ENCODE results near the gene TFG. TPM values are rescaled to one million over a fixed set of nuclear protein-coding genes. Genes with fewer than 3 reads are reported as not detected.
"Not testable (repeated sequence)": the region's sequence is repeated elsewhere in the genome, so short reads cannot be mapped to it uniquely, and the experiment has no call there.

TFG gene
- 42.5 and 44.5 TPM in 2 replicates for total RNA-seq

DNA sequence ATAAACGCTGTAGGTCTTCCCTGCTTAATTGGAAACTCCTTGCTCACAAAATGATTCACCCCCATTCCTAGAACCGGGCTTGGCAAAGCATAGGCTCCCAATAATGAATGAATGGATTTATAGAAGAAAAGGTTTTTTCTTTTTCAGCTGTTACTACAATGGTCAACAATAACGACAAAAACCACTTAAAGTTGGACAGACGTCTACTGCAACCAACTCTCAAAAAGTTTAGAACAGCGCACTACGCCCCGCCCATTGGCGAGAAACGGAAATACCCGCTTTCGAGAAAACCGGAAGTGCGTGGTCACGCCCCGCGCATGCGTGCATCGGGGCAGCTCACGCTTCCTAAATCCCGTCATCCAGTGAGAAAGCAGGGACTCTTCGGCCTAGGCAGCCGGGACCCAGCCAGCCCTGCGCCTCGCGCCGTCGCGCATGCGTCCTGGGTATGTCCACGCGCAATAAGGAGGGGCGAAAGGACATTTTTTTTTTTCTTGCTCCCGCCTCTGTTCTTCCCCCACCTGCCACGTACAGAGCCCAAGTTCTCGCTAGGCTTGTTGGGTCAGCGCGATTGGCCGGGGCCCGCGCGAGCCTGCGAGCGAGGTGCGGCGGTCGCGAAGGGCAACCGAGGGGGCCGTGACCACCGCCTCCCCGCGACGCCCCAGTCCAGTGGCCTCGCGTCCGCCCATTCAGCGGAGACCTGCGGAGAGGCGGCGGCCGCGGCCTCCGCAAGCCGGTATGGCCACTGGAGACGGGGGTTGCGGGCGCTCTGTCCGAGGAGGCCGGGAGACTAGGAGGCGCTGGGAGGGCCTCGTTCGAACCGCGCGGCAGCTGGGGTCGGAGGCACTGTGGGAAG lies at the start of gene TFG:
Gene TFG, plus strand, starts transcription at position 506 of the 853 bp plus-strand sequence. CDS start 4,192 bp downstream, outside the sequence.
- Mint-ChIP-seq H3K9me3 (no peaks in the 10 kb centered on the region), H3K27ac (peak within 1 kb of the TSS; percentile 92), H3K36me3 (ENCODE audit: low read depth) (peaks cover 25% of the 10 kb centered on the region), H3K4me3 (peak within 1 kb of the TSS; percentile 88), H3K4me1 (peaks cover 40% of the 10 kb centered on the region), H3K27me3 (peaks cover 17% of the 10 kb centered on the region)
- ChIA-PET CTCF (interaction anchor here (1.3 kb wide), 1 partner anchor 58 kb away, joined by 3 read pairs; no protein-coding TSS in a partner anchor), POLR2A (interaction anchor here (0.7 to 4.0 kb wide), 7 partner anchors 55 to 967 kb away, joined by 3 to 18 read pairs (median 5); partner anchors contain the start of genes LNP1, PCNP, TBC1D23 and TOMM70)
- peak; percentile 90 for ATAC-seq (ENCODE audit: low read depth)
- intact Hi-C loops (cut with micrococcal nuclease): loop anchor here (1.0 to 5.0 kb wide), 12 partner anchors 58 to 1070 kb away; partner anchors contain the start of genes CEP97, CMSS1, LNP1 and NIT2
- DNase-seq: peak; percentile 97
- TF ChIP-seq, protein P1, sequence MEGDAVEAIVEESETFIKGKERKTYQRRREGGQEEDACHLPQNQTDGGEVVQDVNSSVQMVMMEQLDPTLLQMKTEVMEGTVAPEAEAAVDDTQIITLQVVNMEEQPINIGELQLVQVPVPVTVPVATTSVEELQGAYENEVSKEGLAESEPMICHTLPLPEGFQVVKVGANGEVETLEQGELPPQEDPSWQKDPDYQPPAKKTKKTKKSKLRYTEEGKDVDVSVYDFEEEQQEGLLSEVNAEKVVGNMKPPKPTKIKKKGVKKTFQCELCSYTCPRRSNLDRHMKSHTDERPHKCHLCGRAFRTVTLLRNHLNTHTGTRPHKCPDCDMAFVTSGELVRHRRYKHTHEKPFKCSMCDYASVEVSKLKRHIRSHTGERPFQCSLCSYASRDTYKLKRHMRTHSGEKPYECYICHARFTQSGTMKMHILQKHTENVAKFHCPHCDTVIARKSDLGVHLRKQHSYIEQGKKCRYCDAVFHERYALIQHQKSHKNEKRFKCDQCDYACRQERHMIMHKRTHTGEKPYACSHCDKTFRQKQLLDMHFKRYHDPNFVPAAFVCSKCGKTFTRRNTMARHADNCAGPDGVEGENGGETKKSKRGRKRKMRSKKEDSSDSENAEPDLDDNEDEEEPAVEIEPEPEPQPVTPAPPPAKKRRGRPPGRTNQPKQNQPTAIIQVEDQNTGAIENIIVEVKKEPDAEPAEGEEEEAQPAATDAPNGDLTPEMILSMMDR (IDR thresholded peaks at IDR 0.05): no peak

DNA sequence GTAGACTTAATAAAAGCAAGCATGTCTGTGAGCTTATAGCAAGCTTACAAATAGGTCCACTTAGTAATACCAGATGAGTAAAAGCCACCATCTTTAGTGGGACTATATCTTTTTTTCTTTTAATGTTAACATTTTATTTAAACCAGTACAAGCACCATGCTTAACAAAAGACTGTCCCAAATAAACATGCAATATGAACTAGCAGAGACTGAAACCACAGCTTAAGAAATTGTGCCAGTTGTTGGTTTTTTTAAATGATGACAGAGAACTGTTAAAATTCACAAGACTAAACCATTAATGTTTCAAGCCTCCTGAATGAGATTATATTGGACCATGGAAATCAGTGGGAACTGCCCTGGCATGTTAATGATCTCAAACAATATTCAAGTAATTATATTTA lies 48.0 kb upstream of the TFG start:
- H3K4me1 Mint-ChIP-seq; ATAC-seq (ENCODE audit: low read depth); POLR2A ChIA-PET; intact Hi-C loops (cut with micrococcal nuclease); H3K36me3 Mint-ChIP-seq (ENCODE audit: low read depth); H3K27ac Mint-ChIP-seq; CTCF ChIA-PET; H3K9me3 Mint-ChIP-seq; H3K4me3 Mint-ChIP-seq; DNase-seq: not testable (repeated sequence)
- peaks cover 14% of the 10 kb centered on the region for H3K27me3 Mint-ChIP-seq

DNA sequence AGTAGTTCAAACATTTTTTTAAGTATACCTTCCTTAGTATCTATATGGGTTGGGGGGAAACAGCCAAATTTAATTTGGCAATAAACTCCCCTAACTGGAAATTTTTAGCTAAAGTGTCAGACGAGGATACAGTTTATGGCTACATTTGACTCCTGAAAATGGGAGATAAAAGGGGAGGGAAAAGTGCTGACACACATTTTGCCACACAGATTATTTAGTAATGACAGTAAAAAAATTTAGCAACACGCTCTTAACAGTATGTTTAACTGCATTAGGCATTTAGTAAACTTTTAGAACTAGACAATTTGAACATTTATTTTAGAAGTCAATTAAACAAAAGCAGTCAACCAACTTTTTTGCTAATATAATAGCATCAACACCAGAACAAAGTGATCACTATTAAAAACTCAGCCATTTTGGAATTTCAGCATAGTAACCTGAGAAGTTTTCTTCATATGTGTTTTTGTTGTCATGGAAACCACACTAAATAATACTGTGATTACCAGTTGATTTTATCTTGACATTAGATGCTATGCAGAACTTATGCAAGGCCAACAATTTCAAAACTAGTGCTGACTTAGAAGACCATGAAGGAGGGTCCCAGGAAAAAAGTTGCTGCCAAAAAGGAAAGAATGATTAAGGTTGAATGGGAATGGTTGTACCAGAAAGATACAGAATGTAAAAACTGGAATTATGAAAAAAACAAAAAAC lies 47.0 kb upstream of the TFG start:
- intact Hi-C loops (cut with micrococcal nuclease): no loop called here
- Mint-ChIP-seq H3K4me3 (no peak overlapping the region), H3K27me3 (peaks cover 14% of the 10 kb centered on the region), H3K36me3 (ENCODE audit: low read depth) (no peaks in the 10 kb centered on the region), H3K4me1 (no peaks in the 10 kb centered on the region), H3K9me3 (no peaks in the 10 kb centered on the region), H3K27ac (no peak overlapping the region)
- TF ChIP-seq, protein P1 (IDR thresholded peaks at IDR 0.05): no peak
- POLR2A ChIA-PET: no interaction called here
- CTCF ChIA-PET: no interaction called here
- ATAC-seq (ENCODE audit: low read depth) (no peak), DNase-seq (no peak)

DNA sequence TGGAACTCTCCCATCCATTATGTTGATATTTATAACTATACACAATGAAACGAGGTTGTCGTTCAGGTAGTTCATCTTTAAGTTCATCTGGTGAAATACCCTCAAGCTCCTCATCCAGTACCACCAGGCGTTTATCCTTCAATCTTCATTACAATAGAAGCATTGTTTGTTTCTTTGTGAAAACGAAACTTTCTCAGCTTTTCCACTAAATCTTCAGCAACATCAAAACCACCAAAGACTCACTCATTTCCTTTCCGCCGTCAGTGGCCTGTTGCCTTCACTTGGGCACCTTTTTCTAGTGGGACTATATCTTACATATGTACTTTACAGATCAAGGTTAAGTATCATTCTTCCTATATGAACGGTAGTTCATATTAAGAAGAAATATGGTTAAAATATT lies 44.1 kb upstream of the TFG start:
- no peak overlapping the region for H3K4me3 Mint-ChIP-seq
- TF ChIP-seq, protein P1 (IDR thresholded peaks at IDR 0.05): no peak
- ChIA-PET CTCF (no interaction called here), POLR2A (no interaction called here)
- no peaks in the 10 kb centered on the region for H3K36me3 Mint-ChIP-seq (ENCODE audit: low read depth)
- peaks cover 14% of the 10 kb centered on the region for H3K27me3 Mint-ChIP-seq
- H3K4me1 Mint-ChIP-seq: no peaks in the 10 kb centered on the region
- ATAC-seq (ENCODE audit: low read depth): no peak
- DNase-seq: no peak
- peaks cover 7% of the 10 kb centered on the region for H3K9me3 Mint-ChIP-seq
- no peak overlapping the region for H3K27ac Mint-ChIP-seq
- intact Hi-C loops (cut with micrococcal nuclease): no loop called here

DNA sequence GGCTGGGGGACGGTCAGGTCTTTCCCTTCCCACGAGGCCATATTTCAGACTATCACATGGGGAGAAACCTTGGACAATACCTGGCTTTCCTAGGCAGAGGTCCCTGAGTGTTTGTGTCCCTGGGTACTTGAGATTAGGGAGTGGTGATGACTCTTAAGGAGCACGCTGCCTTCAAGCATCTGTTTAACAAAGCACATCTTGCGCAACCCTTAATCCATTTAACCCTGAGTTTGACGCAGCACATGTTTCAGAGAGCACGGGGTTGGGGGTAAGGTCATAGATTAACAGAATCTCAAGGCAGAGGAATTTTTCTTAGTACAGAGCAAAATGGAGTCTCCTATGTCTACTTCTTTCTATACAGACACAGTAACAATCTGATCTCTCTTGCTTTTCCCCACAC lies 42.6 kb upstream of the TFG start:
- CTCF ChIA-PET; H3K36me3 Mint-ChIP-seq (ENCODE audit: low read depth); H3K4me3 Mint-ChIP-seq; H3K4me1 Mint-ChIP-seq; ATAC-seq (ENCODE audit: low read depth); H3K9me3 Mint-ChIP-seq; DNase-seq; POLR2A ChIA-PET; H3K27ac Mint-ChIP-seq; intact Hi-C loops (cut with micrococcal nuclease): not testable (repeated sequence)
- H3K27me3 Mint-ChIP-seq: peaks cover 11% of the 10 kb centered on the region

DNA sequence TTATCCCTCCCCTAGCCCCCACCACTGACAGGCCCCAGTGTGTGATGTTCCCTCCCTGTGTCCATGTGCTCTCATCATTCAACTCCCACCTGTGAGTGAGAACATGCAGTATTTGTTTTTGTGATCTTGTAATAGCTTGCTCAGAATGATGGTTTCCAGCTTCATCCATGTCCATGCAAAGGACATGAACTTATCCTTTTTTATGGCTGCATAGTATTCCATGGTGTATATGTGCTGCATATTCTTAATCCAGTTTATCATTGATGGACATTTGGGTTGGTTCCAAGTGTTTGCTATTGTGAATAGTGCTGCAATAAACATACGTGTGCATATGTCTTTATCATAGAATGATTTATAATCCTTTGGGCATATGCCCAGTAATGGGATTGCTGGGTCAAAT lies 42.0 kb upstream of the TFG start:
- H3K4me1 Mint-ChIP-seq; CTCF ChIA-PET; H3K4me3 Mint-ChIP-seq; H3K9me3 Mint-ChIP-seq; DNase-seq; intact Hi-C loops (cut with micrococcal nuclease); H3K27ac Mint-ChIP-seq; H3K36me3 Mint-ChIP-seq (ENCODE audit: low read depth); POLR2A ChIA-PET; ATAC-seq (ENCODE audit: low read depth): not testable (repeated sequence)
- H3K27me3 Mint-ChIP-seq: peaks cover 11% of the 10 kb centered on the region

DNA sequence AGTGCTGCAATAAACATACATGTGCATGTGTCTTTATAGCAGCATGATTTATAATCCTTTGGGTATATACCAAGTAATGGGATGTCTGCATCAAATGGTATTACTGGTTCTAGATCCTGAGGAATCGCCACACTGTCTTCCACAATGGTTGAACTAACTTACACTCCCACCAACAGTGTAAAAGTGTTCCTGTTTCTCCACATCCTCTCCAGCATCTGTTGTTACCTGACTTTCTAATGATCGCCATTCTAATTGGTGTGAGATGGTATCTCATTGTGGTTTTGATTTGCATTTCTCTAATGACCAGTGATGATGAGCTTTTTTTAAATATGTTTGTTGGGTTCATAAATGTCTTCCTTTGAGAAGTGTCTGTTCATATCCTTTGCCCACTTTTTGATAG lies 38.3 kb upstream of the TFG start:
- H3K4me1 Mint-ChIP-seq; intact Hi-C loops (cut with micrococcal nuclease); POLR2A ChIA-PET: not testable (repeated sequence)

More for the DNA sequence above, 38.3 kb upstream of the TFG start:
- ATAC-seq (ENCODE audit: low read depth); H3K4me3 Mint-ChIP-seq; DNase-seq; H3K9me3 Mint-ChIP-seq; H3K27ac Mint-ChIP-seq; H3K27me3 Mint-ChIP-seq; H3K36me3 Mint-ChIP-seq (ENCODE audit: low read depth); CTCF ChIA-PET: not testable (repeated sequence)
